IMR-90 (cell line): Measurements from ENCODE around the gene NAA35. TPM values are rescaled to one million over a fixed set of nuclear protein-coding genes. Genes with fewer than 3 reads are reported as not detected.

Experiments used
- ATAC-seq: fragments of 200-7000 bp; cut with Tn5 transposase; 2 replicates; pipeline ENCODE4 v1.9.1; 2020; ENCODE audit warnings: low read depth, mild to moderate bottlenecking, moderate library complexity
- BruUV-seq: library from RNA; stranded (reverse); fragments of 400-500 nt; replicated peaks from 2 replicates; lab custom pipeline; 2021; lab: Mats Ljungman, UMichigan
- CTCF ChIA-PET: fragments of 300-600 bp; formaldehyde crosslinking; extraction: SDS; loops from one replicate; lab custom pipeline; 2021; ENCODE audit warnings: antibody characterized with exemption; lab: Yijun Ruan, JAX
- POLR2A ChIA-PET: fragments of 300-600 bp; sonication (Branson Sonifier 250); formaldehyde crosslinking; loops from one replicate; lab custom pipeline; 2022; ENCODE audit warnings: antibody characterized with exemption; ENCODE audit not compliant: unreplicated experiment; lab: Charles Lee
- DNase-seq: peaks from one replicate; pipeline ENCODE4 v3.0.0; 2013
- H2AFZ ChIP-seq: replicated peaks from 2 replicates; pipeline ENCODE3; 2013; ENCODE audit warnings: low read length, mild to moderate bottlenecking; ENCODE audit not compliant: poor library complexity
- H2AK5ac ChIP-seq: 2 replicates; pipeline ENCODE4 v1.6.1; 2013; ENCODE audit warnings: low read depth, low read length, inconsistent platforms
- H2AK9ac ChIP-seq: replicated peaks from 2 replicates; pipeline ENCODE3; 2013; ENCODE audit warnings: mild to moderate bottlenecking, low read depth, low read length, moderate library complexity; ENCODE audit not compliant: poor library complexity
- H2BK120ac ChIP-seq: 2 replicates; pipeline ENCODE4 v1.6.1; 2013; ENCODE audit warnings: low read depth, low read length, inconsistent platforms
- H2BK15ac ChIP-seq: 3 replicates; pipeline ENCODE4 v1.6.1; 2013; ENCODE audit warnings: low read depth, low read length, inconsistent platforms
- H2BK20ac ChIP-seq: 2 replicates; pipeline ENCODE4 v1.6.1; 2013; ENCODE audit warnings: low read depth, mild to moderate bottlenecking, inconsistent platforms, low read length, moderate library complexity
- H2BK5ac ChIP-seq: 2 replicates; pipeline ENCODE4 v1.6.1; 2013; ENCODE audit warnings: mild to moderate bottlenecking, low read depth, low read length, inconsistent platforms; ENCODE audit not compliant: poor library complexity, severe bottlenecking
- H3K14ac ChIP-seq: replicated peaks from 2 replicates; pipeline ENCODE4 v1.6.1; 2013; ENCODE audit warnings: low read depth, low read length, inconsistent platforms
- H3K18ac ChIP-seq: 2 replicates; pipeline ENCODE4 v1.6.1; 2013; ENCODE audit warnings: low read depth, low read length, control low read depth
- H3K23ac ChIP-seq: 2 replicates; pipeline ENCODE4 v1.6.1; 2013; ENCODE audit warnings: low read depth, low read length, inconsistent platforms
- H3K27ac ChIP-seq: 2 replicates; pipeline ENCODE4 v1.5.1; 2013; ENCODE audit warnings: mild to moderate bottlenecking, control low read depth, low read length; ENCODE audit not compliant: insufficient read depth
- H3K27me3 ChIP-seq: 2 replicates; pipeline ENCODE4 v1.6.1; 2013; ENCODE audit warnings: low read length; ENCODE audit not compliant: control insufficient read depth, insufficient read depth
- H3K36me3 ChIP-seq: 2 replicates; pipeline ENCODE4 v1.6.1; 2013; ENCODE audit warnings: low read length, mixed read lengths; ENCODE audit not compliant: control insufficient read depth, insufficient read depth
- H3K4ac ChIP-seq: 2 replicates; pipeline ENCODE4 v1.6.1; 2013; ENCODE audit warnings: low read depth, low read length, inconsistent platforms
- H3K4me1 ChIP-seq: 2 replicates; pipeline ENCODE4 v1.6.1; 2013; ENCODE audit warnings: low read length, mixed read lengths; ENCODE audit not compliant: control insufficient read depth, insufficient read depth
- H3K4me2 ChIP-seq: 2 replicates; pipeline ENCODE4 v1.6.1; 2013; ENCODE audit warnings: low read depth, mild to moderate bottlenecking, control low read depth, low read length, moderate library complexity
- H3K4me3 ChIP-seq: 2 replicates; pipeline ENCODE4 v1.5.1; 2013; ENCODE audit warnings: low read depth, mild to moderate bottlenecking, control low read depth, low read length, moderate library complexity; ENCODE audit not compliant: insufficient read depth
- H3K56ac ChIP-seq: 2 replicates; pipeline ENCODE4 v1.6.1; 2013; ENCODE audit warnings: low read length, inconsistent platforms; ENCODE audit not compliant: insufficient read depth; ENCODE audit errors: extremely low read depth
- H3K79me1 ChIP-seq, 2 experiments: 2 replicates each; pipeline ENCODE4 v1.6.1; 2013; ENCODE audit warnings: low read length in 2 of 2, inconsistent platforms in 1 of 2, low read depth in 1 of 2
- H3K9ac ChIP-seq: 2 replicates; pipeline ENCODE4 v1.6.1; 2013; ENCODE audit warnings: low read depth, low read length, control low read depth
- H3K9me1 ChIP-seq: 2 replicates; pipeline ENCODE4 v1.6.1; 2013; ENCODE audit warnings: low read length, inconsistent platforms; ENCODE audit not compliant: insufficient read depth
- H3K9me3 ChIP-seq: 2 replicates; pipeline ENCODE4 v1.6.1; 2013; ENCODE audit warnings: low read length; ENCODE audit not compliant: control insufficient read depth, insufficient read depth
- H4K20me1 ChIP-seq: 2 replicates; pipeline ENCODE4 v1.6.1; 2013; ENCODE audit warnings: low read length, inconsistent platforms; ENCODE audit not compliant: insufficient read depth
- H4K5ac ChIP-seq: 2 replicates; pipeline ENCODE4 v1.6.1; 2013; ENCODE audit warnings: mild to moderate bottlenecking, low read depth, low read length, control low read depth
- H4K8ac ChIP-seq, 2 experiments: 2 replicates each; pipeline ENCODE4 v1.6.1; 2013; ENCODE audit warnings: low read depth in 2 of 2, low read length in 2 of 2, control low read depth in 1 of 2, inconsistent platforms in 1 of 2
- H4K91ac ChIP-seq: 2 replicates; pipeline ENCODE4 v1.6.1; 2013; ENCODE audit warnings: low read depth, low read length, inconsistent platforms; ENCODE audit not compliant: insufficient read depth
- FOS ChIP-seq: fragments of 150-350 bp; IDR thresholded peaks from 2 replicates; pipeline ENCODE4 v1.6.1; 2016; ENCODE audit warnings: low read depth, low read length
- MAFK ChIP-seq: IDR thresholded peaks from 2 replicates; pipeline ENCODE4 v1.6.1; 2012; ENCODE audit warnings: low read depth, low read length, improper control_type of control experiment
- dilution Hi-C: fragments of 300-500 bp; cut with HindIII; formaldehyde crosslinking; loops from one replicate; pipeline ENCODE4 v1.14.3; 2018; ENCODE audit warnings: low sequenced_read_pairs; ENCODE audit not compliant: unreplicated experiment
- in situ Hi-C: fragments of 300-500 bp; cut with MboI; formaldehyde crosslinking; loops from 3 replicates; pipeline ENCODE4 v1.14.3; 2019; ENCODE audit warnings: low sequenced_read_pairs, inconsistent platforms, mixed read lengths
- intact Hi-C: fragments of 100-400 bp; cut with micrococcal nuclease; formaldehyde crosslinking; loops from 2 replicates; pipeline ENCODE4 v1.10.0; 2022
- polyA plus RNA-seq, 3 experiments: library from polyadenylated mRNA; depleted of rRNA; stranded (reverse); fragments of >200 nt; gene quantifications; 2 replicates each; pipeline ENCODE4 v1.2.3, GENCODE V29; 2012; ENCODE audit warnings: low replicate concordance in 1 of 3
- total RNA-seq: library from RNA; depleted of rRNA; stranded (reverse); fragments of >200 nt; gene quantifications from 2 replicates; pipeline ENCODE4 v1.2.3, GENCODE V29; 2012

The NAA35 gene
- total and polyA plus RNA-seq, 2 of the 4 experiments (the other 2 are of a cell fraction): 13.1 to 16.5 TPM

DNA sequence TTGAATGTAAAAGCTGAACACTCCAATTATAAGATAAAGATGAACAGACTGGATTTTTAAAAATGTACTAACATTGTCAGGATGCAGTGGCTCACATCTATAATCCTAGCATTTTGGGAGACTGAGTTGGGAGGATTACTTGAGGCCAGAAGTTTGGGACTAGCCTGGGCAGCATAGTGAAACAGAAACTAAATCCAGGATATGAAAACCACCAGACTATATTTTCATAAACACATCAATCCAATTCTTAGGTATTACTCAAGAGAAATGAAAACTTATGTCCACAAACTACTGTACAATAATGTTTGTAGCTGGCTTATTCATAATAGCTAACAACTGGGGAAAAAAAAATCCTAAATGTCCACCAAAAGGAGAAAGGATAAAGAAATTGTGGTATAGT is 26.8 kb upstream of the NAA35 start:
- ATAC-seq: no peak
- no peak overlapping the region for H2BK20ac ChIP-seq
- H3K18ac ChIP-seq: no peak overlapping the region
- H3K27me3 ChIP-seq: no peaks in the 10 kb centered on the region
- peak overlapping the region; percentile 54 for H3K4me2 ChIP-seq
- no peak for DNase-seq
- intact Hi-C loops (no loop called here), dilution Hi-C loops (no loop called here), in situ Hi-C loops (no loop called here)
- POLR2A ChIA-PET: no interaction called here
- no peak overlapping the region for H4K8ac ChIP-seq
- no peak overlapping the region for H2AFZ ChIP-seq
- H3K56ac ChIP-seq: no peak overlapping the region
- no peak overlapping the region for H2AK5ac ChIP-seq
- H3K4me1 ChIP-seq: no peaks in the 10 kb centered on the region
- no peak overlapping the region for H3K14ac ChIP-seq
- H4K20me1 ChIP-seq: no peaks in the 10 kb centered on the region
- TF ChIP-seq MAFK (no peak), FOS (no peak)
- H3K36me3 ChIP-seq: no peaks in the 10 kb centered on the region
- no peaks in the 10 kb centered on the region for H3K9me1 ChIP-seq
- no peak overlapping the region for H3K4me3 ChIP-seq
- H2BK5ac ChIP-seq: no peak overlapping the region
- H3K27ac ChIP-seq: no peak overlapping the region
- no peak overlapping the region for H3K4ac ChIP-seq
- H3K9ac ChIP-seq: no peak overlapping the region
- CTCF ChIA-PET: no interaction called here
- H3K79me1 ChIP-seq: no peaks in the 10 kb centered on the region
- no peak overlapping the region for H4K5ac ChIP-seq
- no TSS peak for BruUV-seq
- H2AK9ac ChIP-seq: no peak overlapping the region
- H3K9me3 ChIP-seq: no peaks in the 10 kb centered on the region
- H2BK120ac ChIP-seq: no peak overlapping the region
- no peak overlapping the region for H4K91ac ChIP-seq
- H3K23ac ChIP-seq: no peak overlapping the region
- H2BK15ac ChIP-seq: no peak overlapping the region
